KG1 (cell line): Measurements from ENCODE around the gene LRIG1.

Experiments
- DNase-seq: peaks from one replicate; lab custom pipeline; 2025; lab: John Stamatoyannopoulos, UW

Gene LRIG1

DNA sequence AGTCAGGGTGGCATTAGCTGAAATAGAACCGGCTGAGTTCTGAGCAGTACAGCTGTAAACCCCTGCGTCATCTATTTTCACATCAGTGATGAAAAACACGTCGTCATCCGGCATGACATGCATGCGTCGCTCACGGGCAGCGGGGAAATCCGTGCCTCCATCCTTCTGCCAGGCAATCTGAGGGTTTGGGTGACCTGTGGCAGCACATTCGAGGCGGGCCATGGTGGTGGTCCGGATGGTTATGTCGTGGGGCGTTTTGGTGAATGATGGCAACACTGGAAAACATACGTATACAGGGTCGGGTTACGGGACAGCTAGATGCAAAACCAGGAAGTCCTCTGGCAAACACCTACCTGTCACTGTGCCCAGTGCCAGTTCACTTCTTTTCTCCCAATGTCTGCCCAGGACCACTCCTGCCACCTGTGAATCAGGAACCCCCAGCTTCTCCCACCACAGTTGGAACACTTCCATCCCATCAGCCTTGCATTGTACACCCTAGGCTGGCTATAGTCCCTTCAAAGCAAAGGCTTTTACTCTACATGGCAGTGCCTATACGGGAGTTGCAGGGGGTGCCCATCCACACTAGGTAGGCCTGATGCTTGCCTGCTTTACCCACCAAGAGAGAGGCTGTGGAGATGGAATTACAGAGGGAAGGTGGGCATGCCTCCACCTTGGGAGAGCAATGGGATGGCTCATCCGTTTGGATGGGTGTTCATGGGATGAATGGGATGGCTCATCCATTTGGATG, 116.7 kb downstream of the LRIG1 start:
- no peak for DNase-seq

DNA sequence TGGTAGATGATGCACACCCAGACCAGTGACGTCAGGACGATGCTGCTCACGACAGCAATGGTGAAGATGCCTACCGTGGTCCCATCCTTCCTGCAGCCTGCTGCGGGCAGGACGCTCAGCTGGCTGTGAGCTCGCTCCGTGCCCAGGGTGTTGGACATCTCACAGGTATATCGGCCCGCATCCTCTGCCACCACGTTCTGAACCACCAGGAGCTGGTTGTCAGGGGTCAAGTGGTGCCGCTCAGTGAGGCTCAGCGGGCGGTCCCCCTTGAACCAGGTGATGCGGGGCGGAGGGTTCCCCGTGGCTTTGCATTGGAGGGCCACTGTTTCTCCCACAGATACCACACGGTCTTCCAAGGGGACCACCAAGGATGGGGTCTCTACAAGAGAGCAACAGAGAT, 117.8 kb downstream of the LRIG1 start:
- DNase-seq = no peak

DNA sequence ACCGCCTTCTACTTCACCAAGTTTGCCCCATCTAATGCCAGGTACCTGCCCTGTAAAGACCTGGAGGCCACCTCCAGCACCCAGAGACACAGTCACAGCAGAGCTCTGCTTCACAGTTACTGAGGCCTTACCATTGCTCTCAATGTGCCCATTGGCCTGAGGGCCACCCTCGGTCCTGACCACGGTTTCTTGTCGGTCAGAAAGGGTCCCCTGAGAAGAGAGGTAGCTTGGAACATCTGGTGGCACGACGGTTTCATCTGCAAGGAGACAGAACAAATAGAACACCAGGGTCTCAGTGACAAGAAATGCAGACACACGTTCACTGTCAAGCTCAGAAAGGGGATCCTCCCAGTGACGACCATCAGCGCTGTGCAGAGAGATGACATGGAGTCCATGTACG, 118.7 kb downstream of the LRIG1 start:
- DNase-seq = no peak

DNA sequence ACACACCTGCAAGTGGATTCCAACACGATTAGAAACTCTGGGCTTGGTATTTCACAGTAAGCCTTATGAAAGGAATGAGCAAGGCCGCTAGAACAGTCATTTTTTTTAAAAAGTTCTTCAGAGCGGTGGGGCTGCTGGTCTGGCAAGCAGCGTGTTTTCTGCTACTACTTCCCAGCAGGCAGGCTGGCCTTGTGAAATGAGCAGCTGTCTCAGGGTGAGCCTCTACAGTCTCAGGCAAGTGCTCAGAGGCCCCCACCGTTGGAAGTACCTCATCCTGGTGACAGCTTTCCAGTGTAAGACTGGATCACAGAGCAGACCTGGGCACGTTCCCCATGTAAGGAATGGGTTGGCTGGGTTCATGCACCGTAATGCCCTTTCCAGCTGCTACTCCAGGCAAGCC, 119.2 kb downstream of the LRIG1 start:
- DNase-seq = no peak

DNA sequence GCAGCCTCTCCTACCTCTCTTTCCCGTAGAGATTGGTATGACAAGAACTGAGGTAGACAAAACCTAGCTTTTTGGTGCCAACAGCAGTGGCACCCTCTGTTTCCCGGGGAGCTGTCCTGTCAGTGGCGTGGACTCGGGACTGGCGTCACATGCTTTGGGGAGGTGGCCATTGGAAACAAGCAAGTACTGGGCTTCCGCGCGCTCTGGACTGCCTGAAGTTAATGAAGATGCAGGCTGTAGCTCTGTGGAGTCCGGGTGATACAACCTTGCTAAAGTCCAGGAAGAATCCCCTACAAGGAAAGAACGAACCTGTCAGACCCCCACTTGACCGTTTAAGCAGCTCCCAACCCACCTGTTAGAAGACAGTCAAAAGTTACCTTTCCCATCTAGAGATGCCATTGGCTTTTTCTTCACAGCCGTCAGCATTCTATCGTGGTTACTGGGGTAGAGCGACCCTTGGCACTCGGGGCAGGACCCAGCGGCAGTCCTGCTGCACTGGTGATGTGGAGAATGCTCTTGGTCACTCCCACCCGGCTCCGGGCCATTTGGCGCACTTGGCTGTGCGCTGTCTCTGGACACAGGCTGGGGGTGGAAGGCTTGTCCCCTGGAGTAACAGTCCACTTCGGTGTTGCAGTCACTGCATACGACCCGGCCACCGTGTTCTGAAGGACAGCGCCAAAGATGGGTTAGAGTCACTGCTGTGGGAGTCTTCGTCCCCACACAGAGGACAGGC, 120.5 kb downstream of the LRIG1 start:
- no peak for DNase-seq

DNA sequence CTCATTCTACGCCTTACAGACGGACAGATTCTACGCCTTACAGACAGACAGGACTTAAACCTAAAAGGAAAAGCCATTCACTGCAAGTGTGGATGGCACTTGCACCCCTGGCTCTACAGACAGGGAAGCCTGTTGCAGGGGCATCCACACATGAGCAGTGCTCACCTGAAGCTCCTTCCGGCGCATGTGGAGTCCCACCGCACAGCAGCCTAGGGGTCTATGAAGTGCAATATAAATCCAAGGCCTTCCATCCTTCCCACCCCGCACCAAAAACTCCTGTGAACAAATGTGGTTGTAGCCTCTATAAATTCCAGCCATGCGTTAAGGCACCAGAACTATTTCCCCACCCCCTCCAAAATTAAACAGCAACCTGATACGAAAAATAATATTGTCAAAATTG, 121.3 kb downstream of the LRIG1 start:
- DNase-seq = no peak

DNA sequence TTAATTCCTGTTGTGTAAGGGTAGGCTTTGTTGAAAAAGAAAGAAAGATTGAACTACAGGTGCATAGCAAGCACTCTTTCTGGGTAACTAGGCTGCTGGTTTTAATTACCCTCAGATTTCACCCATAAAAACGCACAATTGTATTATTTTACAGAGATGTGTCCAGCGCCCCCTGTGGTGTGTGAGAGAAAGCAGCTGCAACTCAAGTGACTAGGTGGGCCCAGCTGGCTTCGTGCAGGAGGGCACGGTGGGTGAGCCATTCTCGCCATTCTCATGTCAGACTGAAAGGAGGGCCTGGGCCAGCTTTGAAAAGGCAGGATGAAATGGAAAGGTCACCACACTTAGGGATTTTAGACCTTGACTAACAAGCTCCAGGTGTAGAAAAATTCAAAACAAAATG, 122.6 kb downstream of the LRIG1 start:
- DNase-seq = no peak

DNA sequence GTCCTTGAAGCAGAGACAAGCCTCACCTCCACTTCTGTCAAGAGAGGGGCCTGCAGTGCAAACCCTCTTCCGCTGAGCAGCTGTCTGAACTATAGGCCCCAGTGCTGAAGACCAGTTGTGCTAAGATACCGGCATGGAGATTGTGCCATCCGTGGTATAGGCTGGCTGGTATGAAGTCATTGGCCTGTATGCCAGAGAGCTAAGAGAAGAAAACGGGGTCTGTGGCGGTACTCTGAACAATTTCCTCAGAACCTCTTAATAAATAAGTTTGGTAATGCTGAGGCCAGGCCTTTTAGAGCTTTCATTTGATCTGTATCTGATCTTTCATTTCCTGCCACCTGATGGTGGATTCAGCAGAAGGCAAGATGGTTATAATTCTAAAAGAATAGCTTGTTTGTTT, 123.0 kb downstream of the LRIG1 start:
- no peak for DNase-seq

DNA sequence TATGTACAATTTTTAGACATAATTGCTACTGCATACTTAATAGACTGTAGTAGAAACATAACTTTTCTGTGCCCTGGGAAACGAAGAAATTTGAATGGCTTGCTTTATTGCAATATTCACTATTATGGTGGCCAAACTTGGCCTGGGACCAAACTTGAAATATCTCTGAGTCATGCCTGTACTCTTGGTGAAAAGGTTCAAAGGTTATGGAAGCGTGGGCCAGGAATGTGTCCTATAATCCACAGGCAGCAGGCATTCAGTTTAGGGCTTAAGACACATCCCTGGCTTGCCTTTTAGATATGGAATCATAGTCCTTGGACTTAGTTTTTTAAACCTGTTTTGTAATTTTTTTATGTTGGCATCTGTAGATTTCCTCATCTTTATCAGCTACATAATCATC, 124.3 kb downstream of the LRIG1 start:
- DNase-seq = no peak

DNA sequence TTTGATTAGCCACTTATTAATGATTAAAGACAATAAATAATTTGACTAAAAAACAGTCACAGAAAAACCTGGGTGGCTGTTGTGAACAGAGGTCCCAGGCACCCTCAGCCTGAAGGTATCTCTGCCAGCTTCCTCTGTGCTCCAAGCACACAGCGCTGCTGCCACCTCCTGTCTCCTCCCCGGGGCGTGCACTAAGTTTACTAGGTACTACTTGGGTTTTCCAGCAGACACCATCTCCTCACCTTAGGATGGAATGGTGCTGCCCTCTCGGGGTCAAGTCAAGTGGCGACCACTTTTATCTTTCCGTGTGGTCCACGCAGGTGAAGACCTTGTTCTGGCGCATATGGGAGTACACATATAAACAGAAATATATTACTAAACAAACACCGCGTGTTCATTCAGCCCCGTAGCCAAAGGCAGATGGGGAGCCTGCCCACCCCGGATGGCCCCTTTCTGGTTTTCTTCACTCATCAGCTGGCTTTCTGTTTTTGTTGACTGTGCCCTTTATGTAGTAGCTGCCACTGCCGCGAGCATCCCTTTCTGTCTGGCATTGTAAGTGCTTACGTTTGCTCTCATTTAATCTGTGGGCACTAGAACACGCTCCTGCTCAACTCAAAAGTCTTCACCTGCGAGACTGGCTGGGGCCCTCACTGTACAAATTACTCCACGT, 128.0 kb downstream of the LRIG1 start:
- DNase-seq = no peak

DNA sequence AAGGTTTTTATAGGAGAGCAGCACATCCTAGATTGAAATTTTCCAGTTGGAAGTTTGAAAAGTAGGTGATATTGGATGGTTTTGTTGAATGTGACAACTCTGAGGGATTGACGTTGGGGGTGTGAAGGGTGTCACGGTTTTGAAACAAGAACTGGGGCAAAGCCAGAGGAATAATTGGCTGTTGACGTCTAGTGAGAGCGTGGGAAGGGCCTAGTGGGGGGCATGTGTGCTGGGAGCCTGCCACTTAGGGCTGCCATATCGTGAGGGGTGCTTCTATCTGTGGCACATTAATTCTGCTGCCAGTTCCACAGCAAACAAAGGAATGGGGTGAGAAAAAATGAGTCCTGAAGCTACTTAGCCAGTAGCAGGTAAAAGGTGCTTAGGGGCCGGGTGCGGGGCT, 129.4 kb downstream of the LRIG1 start:
- DNase-seq = no peak

DNA sequence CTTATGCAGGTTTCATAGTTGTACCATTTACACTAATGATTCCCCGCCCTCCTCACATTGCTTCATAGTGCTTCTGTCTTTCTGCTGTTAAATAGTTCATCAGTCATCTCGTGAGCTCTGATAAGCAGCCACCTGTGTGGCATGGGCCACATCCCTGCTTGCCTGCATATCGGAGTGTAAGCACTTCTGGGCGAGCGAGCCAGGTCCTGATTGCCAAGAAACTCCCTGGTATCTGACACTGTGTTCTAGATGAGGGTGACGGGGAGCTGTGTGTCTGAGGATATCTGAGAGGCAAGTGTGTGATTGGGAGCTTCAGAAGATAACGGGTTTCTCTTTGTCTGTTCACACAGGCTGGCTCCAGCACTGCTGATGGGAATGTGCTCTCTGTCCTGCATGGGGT, 130.6 kb downstream of the LRIG1 start:
- no peak for DNase-seq

DNA sequence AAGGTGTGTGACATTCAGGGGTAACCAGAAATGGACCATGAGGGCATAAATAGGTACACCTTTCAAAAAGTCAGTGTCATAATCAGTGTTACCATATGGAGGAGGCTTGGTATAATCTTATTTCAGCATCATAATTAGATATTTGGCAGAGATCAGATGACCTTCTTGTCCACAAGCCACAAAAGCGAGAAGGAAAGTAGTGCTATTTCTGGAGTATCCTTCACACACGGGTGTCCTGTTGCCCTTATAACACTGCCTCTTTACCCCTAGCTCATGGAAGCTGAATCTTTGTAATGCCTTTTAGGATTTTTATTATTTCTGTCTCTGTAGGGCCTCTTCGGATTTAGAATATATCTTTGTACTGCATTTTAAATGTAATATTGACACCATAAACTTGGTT, 132.8 kb downstream of the LRIG1 start:
- DNase-seq = no peak

DNA sequence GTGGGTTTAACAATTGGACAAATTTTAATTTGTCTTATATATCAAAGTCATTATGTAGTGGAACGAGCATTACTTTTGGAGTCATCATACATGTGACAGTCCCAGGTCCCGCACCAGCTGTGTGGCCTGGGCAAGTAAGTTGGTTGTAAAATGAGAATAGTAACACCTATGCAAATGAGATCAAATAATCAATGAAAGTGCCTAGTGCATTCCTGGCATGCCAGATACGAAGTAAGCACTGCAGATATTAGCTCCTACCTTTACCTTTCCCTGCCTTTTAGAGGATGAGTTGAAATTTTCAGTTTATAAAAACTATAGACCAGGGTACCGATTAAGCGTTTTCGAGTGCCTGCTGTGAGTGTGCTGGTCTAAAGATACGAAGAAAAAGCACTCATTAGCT, 134.1 kb downstream of the LRIG1 start:
- DNase-seq = no peak

DNA sequence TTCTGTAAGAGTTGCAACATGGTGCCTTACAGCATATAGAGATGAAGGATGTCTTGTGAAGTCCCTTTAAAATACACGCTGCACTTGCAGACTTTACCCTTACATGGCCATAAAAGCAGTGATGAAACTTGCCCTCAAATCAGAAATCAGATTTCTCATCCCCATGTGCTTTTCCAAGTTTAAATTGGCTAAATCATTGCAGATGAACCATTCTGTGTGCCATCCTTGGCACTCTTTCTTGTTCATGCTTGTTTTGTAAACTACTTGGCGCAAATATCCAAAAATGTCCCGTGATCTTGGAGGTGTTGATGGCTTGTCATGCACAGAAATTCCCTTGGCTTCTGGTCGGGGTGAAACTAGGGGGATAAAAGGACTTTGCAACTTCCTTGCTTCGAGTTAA, 135.7 kb downstream of the LRIG1 start:
- no peak for DNase-seq

DNA sequence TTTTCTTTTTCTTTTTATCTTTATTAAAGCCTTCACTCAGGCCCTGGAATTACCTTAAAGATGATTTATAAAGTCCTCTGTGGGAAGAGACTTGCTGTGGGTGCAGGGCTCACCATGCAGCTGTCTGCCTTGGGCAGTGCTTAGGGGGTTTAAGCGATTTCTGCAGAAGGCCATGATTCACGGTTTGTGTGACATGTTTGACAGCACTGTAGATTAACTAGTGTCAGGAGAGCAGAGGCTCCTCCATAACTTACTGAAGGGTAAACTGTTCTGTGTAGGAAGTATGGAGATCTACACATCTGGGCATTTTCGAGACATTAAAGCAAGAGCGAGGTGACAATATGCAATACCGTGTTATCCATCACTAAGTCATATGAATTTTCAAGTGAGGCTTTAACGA, 137.7 kb downstream of the LRIG1 start:
- DNase-seq = no peak

DNA sequence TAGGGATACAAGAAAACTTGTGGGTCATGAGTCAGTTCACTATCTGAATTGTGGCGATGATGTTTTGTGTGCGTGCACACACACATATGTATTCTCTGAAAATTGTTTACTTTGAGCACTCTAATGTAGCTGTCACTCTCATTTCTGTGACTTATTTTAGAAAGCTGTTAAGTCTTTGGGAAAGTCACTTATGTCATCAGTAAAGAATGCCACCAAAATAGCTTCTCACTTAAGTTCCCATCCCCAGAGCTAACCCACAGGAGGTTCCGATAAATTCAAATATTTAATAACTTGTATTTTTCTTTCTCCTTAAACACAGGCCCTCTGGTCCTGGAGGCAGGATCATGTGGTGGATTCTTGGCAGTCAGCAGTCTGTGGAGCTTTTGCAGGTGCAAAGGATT, 138.3 kb downstream of the LRIG1 start:
- DNase-seq = no peak

DNA sequence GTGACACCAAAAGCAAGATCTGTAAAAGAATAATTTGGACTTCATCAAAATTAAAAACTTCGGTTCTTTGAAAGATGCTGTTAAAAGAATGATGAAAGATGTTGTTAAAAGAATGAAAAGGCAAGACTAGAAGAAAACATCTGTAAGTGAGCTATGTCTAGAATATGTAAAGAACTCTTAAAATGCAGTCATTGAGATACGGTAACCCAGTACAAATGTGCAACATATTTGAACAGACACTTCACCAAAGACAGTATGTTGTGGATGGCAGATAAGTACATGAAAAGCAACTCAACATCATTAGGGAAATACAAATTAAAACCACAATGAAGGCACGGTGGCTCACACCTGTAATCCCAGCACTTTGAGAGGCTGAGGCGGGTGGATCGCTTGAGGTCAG, 139.5 kb downstream of the LRIG1 start:
- DNase-seq = no peak

DNA sequence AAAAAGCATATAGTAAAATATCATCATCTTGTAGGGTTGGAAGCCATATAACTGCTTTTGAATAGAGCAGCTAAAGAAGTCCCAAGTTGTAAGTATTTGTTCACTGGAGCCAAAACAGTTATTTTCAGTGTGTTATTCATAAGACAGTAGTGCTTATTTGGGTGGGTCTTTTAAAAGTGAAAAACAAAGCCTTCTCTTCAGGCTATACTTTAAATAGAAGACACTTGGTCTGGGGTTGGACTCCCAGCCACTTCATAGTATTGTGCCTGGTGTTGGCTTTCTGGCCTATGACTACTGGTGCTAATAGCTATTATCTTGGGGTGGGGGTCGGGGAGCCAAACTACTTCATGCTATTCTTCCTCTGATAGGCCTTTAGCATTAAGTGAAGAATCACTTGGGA, 144.8 kb downstream of the LRIG1 start:
- DNase-seq = no peak

DNA sequence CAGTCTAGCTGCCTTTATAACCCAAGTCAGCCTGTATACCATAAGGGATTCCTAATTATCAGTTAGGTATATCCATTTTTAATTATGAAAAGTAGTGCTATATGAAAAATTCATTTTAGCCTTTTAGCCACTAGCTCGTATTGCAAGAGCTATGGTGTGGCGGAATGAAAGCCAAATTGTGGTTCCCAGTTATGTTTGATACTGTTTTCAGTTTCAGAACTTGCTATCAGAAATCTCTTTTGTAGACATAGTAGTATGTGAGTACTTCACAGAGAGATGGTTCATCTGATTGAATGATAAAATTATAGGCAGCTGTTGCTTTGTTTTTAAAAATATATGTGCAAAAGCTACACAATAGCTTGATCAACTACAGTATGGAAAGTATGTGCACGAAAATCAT, 145.4 kb downstream of the LRIG1 start:
- DNase-seq = no peak

DNA sequence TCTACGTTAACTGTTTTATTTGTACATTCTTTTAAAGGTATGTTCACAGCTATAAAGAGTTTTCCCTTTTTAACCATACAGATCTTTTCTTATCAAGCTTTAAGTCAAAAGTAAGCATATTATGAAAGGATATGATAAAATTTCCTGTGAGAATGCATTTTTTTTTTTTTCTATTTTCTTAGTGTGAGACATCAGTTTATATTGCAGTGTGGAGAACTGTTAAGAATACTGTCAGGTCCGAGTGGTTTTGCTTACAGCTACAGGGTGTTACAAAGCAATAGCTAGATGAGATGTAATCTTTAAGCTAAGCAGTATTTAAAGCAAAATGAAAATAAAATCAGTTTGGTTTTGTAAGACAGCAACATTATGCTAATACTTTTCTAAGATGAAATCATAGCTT, 146.8 kb downstream of the LRIG1 start:
- DNase-seq = no peak

DNA sequence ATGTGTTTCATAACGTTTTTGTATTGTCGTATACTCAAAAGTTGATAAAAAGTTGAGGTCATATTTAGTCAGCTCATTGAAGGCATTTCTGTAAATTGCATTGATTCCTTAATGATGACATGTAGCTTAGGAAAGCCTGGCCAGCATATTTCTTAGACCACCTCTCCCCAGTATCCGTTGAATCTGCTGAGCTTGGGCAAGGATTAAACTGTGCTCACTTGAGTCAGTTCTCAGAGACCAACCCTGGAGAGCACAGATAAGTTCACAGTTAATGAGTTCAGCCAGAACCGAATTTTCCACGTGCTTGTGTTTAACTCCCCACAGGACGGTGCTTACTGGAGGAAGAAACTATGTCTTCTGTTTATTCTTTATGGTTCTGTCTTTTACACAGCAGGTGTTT, 147.3 kb downstream of the LRIG1 start:
- no peak for DNase-seq

DNA sequence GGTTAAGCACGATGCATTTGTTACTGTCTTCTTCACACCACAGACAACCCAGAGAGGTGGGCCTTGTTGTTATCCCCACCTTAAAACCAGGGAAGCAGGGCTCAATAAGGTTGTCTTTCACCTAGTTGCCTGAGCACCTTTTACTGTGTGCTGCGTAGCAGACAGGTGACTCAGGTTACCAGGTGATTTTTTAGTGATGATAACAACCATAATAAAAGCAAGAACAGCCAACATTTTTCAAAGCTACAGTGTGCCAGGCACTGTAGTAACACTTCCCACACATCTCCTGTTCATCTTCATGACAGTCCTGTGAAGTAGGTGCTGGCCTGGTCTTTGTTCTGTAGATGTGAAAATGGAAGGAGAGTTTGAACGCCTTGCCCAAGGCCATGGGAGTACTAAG, 147.8 kb downstream of the LRIG1 start:
- DNase-seq = no peak
